ENCODE measurements around the gene FAM177A1.
A peak's percentile ranks its signal among the peaks of the same experiment; 100 is the strongest.
"Not testable (repeated sequence)": the region's sequence is repeated elsewhere in the genome, so short reads cannot be mapped to it uniquely, and the experiment has no call there.

The FAM177A1 gene

DNA sequence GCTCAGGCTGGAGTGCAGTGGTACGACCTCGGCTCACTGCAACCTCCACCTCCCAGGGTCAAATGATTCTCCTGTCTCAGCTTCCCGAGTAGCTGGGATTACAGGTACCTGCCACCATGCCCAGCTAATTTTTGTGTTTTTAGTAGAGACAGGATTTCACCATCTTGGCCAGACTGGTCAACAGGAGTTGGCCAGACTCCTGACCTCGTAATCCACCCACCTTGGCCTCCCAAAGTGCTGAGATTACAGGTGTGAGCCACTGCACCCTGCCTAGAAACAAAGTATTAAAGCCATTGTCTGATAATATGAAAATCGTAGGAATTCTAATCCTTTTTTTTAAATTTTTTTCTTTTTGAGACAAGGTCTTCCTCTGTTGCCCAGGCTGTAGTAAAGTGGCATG, 19.7 kb downstream of the FAM177A1 start:
- not testable (repeated sequence) for DNase-seq

DNA sequence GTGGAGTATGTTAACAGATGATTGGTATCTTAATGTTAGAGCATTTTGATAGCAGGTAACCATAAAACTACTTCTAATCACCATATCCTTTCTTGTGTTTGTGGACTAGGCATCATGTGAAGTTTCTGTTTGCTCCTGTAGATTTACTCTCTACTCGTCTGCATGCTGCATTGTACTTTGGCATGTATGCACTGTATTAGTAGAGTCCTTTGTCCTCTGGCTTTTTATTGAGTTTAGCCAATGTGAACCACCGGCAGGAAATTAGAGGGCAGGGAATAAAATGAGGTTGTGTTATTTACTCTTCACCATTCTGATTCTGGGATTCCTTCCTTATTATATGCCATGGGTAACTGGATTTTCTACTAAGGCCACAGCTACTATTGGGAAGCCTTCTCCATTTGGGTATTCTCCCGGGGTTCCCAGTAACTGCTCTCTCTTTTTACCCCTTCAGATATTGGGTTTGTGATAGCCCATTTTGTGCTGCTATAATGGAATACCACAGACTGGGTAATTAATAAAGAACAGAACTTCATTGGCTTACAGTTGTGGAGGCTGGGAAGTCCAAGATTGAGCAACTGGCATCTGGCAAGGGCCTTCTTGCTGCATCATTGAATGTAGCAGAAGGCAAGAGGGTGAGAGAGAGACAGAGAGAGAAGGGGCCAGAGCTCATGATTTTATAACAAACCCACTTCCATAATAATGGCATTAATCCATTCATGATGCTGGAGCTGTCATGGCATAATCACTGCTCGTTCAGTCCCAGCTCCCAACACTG, 22.4 kb downstream of the FAM177A1 start:
- DNase-seq, result no peak

DNA sequence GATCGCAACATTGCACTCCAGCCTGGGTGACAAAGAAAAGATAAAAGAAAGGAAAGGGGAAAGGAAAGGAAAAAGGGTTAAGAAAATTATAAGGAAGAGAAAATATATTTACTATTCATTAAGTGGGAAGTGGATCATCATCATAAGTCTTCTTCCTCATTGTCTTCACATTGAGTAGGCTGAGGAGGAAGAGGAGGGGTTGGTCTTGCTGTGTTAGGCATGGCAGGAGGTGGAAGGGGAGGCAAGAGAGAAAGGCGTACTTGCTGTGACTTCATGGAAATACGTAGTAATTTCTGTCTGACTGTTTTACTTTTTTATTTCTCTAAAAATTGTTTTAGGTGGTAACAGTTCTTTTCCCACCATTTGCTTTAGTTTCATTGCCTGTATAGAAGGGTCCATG, 26.2 kb downstream of the FAM177A1 start:
- no peak for DNase-seq

DNA sequence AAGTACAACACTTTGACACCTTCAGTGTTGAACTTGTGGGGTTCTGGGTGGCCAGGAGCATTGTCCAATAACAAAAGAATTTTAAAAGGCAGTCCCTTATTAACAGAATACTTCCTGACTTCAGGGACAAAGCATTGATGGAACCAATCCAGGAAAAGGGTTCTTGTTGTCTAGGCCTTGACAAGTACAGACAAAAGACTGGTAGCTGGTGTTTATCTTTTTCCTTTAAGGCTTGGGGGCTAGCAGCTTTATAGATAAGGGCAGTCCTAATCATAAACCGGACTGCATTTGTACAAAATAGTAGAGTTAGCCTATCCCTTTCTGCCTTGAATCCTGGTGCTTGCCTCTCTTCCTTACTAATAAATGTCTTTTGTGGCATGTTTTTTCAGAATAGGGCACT, 27.4 kb downstream of the FAM177A1 start:
- no peak for DNase-seq

DNA sequence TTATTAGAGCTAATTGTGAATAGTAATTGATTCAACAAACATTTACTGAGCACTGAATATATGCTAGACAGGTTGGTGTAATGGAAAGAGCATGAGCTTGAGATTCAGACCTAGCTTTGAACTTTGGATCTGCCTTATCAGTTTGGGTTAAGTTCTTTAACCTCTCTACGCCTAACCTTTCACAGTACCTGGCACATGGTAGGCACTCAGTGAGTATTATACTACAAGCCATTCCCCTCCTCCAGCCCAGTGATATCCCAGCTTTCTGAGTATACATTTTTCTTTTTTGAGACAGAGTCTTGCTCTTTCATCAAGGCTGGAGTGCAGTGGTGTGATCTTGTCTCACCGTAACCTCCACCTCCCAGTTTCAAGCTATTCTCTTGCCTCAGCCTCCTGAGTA, 32.0 kb downstream of the FAM177A1 start:
- no peak for DNase-seq

DNA sequence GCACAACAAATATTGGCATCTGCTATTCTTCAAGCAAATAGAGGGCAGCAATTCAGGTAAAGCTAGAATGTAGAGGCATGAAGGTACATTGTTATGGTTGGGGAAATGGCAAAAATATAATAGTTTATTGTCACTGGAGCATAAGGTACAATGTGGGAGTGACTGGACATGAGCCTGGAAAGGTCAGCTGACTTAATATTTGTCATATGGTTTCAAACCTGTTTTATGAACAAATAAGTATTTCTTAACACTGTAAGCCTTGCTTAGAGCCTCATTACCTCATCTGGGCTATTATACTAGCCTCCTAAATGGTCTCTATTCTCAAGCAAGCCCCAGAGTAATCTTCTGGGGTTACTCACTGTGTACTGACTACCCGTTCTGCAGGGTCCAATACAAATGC, 33.7 kb downstream of the FAM177A1 start:
- DNase-seq, result no peak

DNA sequence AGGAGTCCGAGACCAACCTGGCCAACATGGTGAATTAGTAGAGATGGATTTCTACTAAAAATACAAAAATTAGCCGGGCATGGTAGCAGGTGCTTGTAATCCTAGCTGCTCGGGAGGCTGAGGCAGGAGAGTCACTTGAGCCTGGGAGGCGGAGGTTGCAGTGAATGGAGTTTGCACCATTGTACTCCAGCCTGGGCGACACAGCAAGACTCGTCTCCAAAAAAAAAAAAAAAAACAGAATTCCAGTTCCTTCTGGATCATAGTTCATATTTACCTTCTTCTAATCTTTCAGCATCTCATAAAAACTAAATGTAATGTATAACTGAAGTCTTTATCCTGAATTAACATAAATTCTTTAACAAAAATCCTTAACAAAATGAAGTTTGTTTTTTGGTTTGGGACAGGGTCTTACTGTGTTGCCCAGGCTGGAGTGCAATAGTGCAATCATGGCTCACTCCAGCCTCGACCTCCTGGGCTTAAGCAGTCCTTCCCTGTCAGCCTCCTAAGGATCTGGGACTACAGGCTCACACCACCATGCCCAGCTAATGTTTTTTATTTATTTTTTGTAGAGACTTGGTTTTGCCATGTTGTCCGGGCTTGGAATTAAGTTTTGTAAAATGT, 37.6 kb downstream of the FAM177A1 start:
- no peak for DNase-seq

DNA sequence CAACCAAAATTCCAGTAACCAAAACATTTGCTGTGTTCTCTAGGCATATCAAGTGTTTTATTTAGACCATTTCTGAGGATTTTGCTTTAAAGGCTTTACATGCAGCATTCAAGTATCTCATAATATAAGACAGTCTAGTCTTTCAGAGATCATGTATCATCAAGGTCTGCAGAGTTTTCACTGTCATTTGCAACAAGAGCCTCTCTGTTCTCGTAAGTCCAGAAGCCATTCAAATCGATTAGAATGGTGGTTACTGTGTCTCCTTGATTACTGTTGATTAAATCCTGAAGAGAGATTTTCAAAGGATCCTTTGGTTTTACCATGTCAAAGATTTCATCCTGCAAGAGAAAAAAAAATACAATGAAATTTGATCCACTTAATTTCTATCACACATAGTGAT, 39.4 kb downstream of the FAM177A1 start:
- no peak for DNase-seq

DNA sequence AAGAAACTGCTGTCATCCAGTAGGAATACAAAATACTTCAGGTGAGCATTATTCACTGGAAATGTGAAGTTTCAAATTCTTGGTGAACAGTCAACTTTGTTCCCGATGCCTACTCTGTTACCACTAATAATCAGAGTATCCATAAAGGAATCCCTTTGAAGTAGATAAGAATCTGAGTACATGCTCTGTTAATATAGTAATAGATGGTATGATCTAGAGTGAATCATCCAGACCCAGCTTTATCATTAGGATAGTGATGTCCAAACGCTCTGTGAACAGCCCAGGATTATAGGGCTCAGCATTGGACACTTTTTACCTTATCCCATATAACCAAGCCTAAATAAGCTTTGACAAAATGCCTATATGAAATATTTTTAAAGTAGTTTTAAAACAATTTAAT, 42.4 kb downstream of the FAM177A1 start:
- no peak for DNase-seq

DNA sequence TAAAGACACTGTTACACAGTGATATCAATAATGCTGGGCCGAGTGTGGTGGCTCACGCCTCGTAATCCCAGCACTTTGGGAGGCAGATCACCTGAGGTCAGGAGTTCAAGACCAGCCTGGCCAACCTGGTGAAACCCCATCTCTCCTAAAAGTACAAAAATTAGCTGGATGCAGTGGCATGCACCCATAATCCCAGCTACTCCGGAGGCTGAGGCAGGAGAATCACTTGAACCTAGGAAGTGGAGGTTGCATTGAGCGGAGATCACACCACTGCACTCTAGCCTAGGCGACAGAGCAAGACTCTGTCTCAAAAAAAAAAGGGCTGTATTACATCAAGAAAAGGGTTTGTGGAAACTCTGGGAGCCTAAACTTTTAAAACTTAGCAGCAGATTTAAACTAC, 48.6 kb downstream of the FAM177A1 start:
- DNase-seq, result not testable (repeated sequence)

DNA sequence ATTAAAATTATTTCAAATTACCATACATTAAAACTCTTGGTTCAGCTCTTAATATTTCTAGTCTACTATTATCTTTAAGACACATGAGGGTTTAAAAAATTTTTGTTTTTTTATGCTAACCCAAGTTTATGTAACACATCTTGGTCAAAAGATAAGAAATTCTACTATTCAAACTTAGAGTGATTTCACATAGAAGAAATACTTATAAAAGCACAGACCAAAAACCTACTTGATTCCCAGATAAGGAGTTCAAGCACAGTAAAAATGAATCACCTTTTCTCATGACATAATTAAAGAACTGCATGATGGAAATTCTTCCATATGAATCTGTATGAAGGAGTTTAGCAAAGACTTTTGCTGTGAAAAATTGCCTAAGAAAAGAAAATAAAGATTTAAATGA, 61.8 kb downstream of the FAM177A1 start:
- no peak for DNase-seq

DNA sequence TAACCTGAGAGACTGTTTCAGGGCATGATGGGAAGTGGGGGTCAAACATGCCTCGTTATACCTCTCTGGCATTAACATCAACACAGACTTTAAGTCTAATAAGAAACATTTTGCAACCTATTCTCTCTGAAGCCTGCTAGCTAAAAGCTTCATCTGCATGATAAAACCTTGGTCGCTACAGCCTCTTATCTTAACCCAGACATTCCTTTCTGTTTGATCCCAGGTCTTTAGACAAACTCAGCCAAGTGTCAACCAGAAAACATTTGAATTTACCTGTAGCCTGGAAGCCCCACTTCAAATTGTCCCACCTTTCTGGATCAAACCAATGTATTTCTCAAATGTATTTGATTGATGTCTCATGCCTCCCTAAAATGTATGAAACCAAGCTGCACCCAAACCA, 66.6 kb downstream of the FAM177A1 start:
- no peak for DNase-seq

DNA sequence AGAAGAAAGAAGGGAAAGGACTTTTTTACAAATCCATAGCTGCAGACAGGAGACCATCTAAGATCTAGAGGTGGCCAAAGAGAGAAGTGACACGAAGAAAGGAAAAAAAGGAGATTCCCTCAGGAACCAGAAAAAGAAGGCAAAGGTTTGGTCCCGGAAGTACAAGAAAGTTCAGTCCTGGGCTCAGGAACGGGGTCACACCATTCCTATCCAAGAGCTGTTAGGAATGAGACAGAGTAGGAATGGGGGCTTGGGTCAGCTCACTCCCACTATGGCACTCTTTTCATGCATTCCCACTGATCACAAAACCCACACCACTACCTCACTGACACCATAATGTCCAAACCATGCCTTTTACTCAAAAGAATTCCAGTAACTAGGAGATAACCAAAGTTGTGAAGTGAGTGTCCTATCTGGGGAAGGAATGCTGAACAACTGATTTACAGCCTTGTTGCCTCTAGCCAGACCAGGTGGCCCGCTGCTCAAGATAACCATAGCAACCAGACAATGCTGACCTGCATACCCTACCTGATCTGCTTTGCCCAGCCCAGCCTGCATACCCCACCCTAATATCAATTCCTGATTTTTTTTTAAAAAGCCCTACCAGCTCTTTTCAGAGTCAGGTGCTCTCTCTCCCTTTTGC, 67.4 kb downstream of the FAM177A1 start:
- no peak for DNase-seq

DNA sequence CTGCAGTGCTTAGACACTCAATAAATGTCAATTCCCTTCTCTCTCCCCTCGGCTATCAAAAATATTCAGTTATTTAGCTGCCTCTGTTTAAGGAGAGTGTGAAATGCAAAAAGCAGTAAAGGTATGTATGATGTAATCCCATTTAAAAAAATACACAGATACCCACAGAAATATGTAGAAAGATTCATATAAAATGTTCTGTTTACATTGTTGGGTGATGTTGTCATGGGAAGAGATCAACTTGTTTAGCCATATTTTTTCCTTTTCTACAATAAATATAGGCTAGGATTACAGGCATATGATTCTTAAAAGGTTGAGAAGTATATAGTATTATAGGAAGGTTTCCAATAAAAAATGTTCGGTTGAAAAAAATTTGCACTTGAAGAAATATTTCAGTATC, 68.0 kb downstream of the FAM177A1 start:
- DNase-seq, result no peak

DNA sequence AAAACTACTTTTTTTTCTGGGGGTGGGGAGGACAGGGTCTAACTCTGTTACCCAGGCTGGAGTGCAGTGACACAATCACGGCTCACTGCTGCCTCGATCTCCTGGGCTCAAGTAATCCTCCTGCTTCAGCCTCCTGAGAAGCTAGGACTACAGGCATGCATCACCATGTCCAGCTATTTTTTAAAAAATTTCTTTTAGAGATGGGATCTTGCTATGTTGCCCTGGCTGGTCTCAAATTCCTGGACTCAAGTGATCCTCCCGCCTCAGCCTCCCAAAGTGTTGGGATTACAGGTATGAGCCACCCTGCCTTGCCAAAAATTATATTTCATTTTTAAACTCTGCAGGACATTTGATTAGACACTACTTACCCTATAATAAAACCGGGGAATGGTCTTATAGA, 70.2 kb downstream of the FAM177A1 start:
- no peak for DNase-seq

DNA sequence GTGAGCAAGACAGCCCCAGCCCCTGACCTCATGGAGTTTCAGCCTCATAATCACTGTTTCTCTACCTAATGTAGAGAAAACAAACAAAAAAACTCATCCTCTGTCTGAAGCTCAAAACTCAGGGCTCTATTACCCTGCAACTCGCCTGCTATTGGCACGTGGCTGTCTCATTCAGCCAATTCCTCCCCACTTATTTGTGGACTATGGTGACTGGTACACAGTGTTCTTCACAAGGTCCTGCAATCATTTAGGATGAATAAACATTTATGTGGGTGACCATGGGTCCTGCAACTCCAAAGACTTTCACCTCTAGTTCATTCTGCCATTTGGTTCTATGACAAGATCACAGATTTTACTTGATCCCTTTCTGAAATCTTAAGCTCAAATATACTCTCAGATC, 71.0 kb downstream of the FAM177A1 start:
- no peak for DNase-seq

DNA sequence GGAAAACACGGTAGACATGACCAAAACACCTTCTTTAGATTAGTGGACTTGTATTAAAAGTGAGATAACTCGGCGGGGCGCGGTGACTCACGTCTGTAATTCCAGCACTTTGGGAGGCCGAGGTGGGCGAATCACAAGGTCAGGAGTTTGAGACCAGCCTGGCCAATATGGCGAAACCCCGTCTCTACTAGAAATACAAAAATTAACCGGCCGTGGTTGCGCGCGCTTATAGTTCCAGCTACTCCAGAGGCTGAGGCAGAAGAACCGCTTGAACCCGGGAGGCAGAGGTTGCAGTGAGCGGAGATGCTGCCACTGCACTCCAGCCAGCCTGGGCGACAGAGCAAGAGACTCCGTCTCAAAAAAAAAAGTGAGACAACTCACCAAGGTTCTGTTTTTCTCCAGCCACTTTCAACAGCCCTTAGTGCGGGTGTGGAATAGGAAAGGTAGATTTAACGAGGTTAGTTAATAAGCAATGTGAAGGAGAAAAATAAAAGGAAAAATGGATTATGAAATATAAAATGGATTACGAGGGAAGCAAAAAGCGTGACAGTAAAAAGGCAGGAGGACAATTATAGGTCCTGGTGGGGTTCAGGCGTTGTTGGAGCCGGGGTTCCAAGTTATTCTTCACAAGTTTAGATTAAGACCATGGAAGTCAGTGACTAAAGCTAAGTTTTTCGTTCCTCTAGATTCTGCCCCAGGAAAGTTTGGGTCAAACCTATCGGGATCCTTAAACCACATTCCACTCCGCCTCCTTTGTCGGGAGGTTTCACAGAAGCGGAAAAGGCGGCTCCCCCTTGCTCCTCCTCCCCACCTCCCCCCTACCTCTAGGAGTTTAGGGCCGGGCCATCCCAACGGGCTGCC, 75.2 kb downstream of the FAM177A1 start:
- peak in 1 of 2 donors; percentile 13 for DNase-seq

DNA sequence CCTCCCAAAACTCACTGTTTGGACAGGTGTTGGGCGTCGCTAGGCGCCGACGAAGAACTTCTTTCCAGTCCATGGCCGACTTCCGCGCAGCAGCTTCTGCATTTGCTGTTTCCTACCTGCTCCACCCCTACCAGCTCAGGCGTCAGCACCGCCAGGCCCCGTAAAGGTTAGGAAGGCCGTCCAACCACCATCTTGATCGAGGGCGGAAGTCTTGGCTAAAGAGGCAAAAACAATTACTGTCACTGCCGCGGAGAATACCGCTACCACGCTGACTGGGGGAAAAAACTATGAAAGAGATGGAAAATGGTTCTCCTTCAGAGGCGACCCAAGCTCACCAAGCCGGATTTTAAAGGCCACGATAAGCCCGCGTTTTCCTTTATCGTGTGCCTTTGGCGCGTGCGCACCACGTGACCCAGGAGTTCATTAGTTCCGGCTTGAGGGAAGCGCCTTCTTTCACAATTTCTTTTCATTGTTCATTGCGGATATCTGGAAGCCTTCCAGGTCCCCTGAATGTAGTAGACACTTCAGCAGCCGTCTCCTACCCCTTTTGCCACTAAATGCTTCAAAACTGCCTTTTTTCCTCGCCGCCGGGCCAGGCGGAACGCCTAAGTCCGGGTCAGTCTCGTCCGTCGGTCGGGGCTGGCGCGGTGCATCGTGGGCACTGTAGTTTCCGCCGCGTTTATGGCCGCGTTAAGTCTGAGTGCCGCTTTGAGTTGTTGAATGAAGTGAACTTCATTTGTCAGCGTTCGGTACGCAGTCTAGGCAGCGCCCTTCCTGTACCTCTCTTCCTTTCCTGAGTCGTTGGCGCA, 76.0 kb downstream of the FAM177A1 start, which contains the start of the genes PPP2R3C and PRORP:
PPP2R3C (minus strand) TSS at position 104 of the 809 bp plus-strand sequence; CDS start at position 73, 31 bp downstream.
PRORP (plus strand) TSS at position 666 of the 809 bp plus-strand sequence. CDS start 694 bp downstream, outside the sequence.
- DNase-seq, result peak; percentile 83 to 88

DNA sequence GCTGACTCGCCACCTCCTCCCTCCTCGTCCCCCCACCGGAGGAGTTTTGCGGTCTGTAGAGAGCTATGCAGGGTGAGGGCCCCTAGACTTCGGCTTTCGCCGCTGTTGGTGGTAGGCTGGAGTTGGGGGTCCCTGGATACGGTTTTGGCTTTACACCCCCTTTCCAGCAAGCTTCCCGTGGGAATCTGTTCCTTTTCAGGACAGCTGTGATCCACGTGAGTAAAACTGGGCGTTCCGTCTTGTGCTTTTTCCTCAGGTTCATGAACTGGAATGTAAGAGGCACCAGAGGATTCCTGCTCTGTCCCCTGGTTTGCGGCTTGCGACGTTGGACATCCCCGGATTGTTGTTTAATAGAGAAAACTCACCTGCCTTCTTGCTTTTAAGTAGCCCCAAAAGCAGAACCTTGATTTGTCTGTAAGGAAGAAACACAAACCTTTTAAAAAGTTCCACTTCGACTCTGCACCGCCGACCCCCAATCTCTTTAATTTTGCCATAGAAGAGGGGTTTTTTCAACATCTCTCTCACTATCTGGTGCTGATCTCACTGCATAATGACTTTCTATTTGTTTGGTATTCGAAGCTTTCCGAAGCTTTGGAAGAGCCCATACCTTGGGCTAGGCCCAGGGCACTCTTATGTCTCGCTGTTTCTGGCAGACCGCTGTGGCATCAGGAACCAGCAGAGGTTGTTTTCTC, 76.8 kb downstream of the FAM177A1 start:
- peak in 1 of 2 donors; percentile 17 for DNase-seq

DNA sequence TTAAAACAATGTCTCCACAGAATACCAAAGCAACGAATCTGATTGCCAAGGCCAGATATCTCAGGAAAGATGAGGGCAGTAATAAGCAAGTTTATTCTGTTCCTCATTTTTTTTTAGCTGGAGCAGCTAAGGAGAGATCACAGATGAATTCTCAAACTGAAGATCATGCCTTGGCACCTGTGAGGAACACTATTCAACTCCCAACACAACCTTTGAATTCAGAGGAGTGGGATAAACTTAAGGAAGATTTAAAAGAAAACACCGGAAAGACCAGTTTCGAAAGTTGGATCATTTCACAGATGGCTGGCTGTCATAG, 77.3 kb downstream of the FAM177A1 start:
- DNase-seq, result no peak

DNA sequence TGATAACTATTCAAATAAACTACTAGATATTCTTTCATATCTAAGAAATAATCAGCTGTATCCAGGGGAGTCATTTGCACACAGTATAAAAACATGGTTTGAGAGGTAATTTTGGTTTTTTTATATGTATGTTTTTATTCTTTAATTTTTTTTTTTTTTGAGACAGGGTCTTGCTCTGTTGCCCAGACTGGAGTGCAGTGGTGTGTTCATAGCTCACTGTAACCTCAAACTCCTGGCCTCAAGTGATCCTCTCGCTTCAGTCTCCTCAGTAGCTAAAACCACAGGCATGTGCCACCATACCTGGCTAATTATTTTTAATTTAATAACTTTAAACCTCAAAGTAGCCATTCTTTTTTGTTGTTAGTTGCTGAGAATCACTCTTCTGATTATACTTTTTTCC, 78.1 kb downstream of the FAM177A1 start:
- no peak for DNase-seq

Data from stimulated activated CD4-positive, alpha-beta T cell treated with anti-CD3 and anti-CD28 coated beads, Interleukin-2, amount 100 ng/mL, for 24 hours (primary cell).